GM10847 (cell line): ENCODE measurements around the gene SYNPO2.

ENCODE experiments used
- POLR2A ChIP-seq: IDR thresholded peaks from 2 replicates; pipeline ENCODE4 v1.6.1; 2011; ENCODE audit not compliant: insufficient read length; ENCODE audit errors: extremely low read depth

The SYNPO2 gene

DNA sequence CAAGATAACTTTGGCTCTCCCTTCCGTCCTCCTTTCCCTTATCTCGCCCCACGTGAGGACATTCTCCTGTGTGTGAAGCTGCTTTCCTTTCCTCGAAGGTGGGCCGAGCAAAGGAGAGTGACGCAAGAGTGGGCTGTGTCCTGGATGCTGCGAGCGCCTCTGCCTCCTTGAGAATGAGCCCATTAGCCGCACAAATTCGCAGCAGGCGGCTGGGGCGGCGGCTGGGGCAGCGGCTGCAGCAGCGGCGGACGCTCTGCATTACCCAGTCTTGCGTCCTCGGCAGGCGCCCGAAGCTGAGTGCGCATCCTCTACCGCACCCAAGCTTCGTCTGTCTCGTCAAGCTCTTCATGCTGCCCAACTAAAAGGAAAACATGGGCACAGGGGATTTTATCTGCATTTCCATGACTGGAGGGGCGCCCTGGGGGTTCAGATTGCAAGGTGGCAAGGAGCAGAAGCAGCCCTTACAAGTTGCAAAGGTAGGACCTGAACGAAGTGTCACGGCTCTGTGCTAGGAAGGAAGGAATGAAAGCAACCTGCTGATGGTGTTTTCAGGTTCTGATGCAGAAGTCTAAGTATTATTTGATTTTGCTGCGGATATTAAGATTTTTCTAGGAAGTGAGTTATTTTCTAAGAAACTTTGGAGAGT, at the start of gene SYNPO2:
TSS of gene SYNPO2 (plus strand) at position 189 of the 646 bp plus-strand sequence. CDS start at position 372, 183 bp downstream.
- no peak for TF ChIP-seq POLR2A

- TF ChIP-seq POLR2A, result no peak
These were observed 49.3 kb upstream of the SYNPO2 start for GRCh38 chr4:118839221-118839927.

GRCh38 chr4:118842055-118842454, 46.6 kb upstream of the SYNPO2 start:
- TF ChIP-seq POLR2A, result no peak

GRCh38 chr4:118843237-118843636, 45.4 kb upstream of the SYNPO2 start:
- TF ChIP-seq POLR2A, result no peak

DNA sequence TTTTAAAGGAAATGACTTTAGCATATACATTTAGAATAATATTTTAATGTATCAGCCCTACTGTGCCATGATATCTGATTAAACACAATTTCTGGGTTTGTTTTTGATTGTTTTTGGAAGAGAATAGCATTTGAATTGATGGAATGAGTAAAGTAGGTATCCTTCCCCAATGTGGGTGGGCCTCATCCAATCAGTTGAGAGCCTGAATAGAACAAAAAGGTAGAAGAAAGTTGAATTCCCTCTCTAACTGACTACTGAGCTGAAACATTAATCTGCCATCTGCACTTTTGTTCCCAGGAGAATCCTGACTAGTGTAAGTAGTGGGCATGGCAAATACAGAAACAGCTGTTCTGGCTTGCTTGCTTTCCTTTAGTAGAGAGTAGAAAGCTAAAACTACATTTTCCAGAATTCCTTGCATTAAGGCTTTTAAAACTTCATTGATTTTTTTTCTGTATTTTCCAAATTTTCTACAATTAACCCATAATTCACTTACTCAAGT, 43.1 kb upstream of the SYNPO2 start:
- no peak for TF ChIP-seq POLR2A

GRCh38 chr4:118846979-118847378, 41.7 kb upstream of the SYNPO2 start:
- TF ChIP-seq POLR2A, result no peak

GRCh38 chr4:118848242-118848641, 40.4 kb upstream of the SYNPO2 start:
- no peak for TF ChIP-seq POLR2A

DNA sequence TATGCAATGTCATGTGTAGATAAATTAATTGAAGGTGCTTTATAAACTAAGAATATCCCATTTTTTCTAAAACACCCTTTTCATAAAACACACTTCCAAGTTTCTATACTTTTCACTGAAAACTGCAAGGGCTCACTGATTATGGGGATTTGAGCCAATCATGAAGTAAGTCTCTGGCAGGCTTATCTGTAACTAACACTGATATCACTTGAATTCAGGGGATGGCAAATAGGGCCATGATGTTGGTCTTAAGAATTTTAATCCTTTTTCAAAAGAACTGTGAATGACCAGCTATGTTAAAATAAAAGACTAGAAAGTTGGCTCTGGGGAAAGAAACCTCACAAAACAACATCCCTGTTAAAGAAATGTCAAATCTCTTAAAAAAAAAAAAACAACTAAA, 39.8 kb upstream of the SYNPO2 start:
- no peak for TF ChIP-seq POLR2A

GRCh38 chr4:118849867-118850487, 38.7 kb upstream of the SYNPO2 start:
- no peak for TF ChIP-seq POLR2A

DNA sequence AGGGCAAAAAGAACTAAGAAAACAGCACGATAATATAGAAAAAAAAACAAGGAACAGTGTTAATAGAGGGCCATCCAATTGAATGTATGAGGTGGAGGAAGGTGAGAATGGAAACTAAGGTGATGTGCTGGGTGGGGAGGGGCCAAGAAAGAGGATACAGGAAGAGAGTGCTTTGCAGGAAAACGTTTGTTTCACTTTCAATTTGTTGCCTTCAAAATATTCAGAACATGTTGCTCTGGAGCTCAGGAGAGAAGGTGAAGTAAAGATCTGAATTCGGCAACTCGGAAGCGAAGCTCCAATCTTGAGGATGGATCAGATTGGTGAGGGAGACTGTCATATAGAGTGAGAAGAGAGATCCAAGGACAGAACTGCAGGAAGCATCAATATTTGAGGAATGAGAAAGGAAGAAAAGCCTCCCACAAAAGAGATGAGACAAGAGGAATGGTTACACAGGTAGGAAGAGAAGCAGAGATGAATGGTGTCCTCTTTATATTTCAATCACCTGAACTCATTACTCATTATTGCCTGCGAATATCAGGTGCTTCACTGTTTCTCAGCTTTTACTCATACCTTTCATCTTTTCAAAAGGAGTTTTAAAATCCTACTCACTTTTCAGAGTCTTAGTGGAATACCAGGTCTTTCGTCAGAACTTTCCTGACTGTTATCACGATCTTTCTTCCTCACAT, 38.0 kb upstream of the SYNPO2 start:
- TF ChIP-seq POLR2A, result no peak

GRCh38 chr4:118857760-118858159, 30.9 kb upstream of the SYNPO2 start:
- TF ChIP-seq POLR2A, result no peak

DNA sequence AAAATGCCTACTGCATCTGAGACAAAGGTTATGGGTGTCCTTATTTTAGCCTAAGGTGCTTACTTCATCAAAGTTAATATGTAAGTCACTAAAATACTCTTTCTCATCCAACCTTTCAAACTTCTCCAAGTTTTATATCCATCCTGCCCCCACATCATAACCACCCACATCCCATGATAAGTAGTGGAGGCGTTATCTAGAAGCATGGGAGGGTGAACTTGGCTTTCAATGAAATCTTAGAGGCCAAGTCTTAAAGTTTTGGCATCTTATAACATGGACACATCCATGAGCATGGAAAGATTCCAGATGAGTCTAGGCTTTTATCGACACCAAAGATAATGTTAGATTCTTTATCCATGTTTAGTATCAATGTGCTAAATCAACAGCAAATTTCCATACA, 29.9 kb upstream of the SYNPO2 start:
- TF ChIP-seq POLR2A, result no peak

DNA sequence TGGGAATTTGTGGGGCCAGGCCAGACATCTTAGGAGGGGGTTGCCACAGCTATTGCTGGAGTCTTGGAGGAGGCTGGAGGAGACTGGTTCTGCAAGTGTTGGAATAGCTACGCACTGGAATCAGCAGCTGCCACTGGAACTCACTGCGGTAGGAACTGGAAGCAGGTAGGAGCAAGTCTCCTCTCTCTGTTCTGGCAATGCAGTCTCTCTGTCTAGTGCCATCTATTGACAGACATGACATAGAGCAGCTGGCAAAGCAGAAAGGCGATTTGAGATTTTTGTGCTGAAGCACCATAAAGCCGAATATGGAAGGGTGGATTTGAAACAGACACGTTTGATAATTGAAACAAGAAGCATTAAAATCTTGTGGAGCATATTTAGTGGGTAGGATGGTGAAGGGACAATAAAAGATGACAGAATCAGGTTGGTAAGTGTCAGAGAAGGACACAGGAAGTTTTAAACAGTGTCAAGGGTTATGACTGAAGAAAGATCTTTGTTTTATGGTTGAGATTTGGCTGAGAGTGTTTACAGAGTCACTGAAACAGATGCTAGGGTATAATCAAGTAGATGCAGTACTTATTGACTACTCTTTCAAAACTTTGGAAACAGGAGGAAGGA, 23.5 kb upstream of the SYNPO2 start:
- TF ChIP-seq POLR2A, result no peak

DNA sequence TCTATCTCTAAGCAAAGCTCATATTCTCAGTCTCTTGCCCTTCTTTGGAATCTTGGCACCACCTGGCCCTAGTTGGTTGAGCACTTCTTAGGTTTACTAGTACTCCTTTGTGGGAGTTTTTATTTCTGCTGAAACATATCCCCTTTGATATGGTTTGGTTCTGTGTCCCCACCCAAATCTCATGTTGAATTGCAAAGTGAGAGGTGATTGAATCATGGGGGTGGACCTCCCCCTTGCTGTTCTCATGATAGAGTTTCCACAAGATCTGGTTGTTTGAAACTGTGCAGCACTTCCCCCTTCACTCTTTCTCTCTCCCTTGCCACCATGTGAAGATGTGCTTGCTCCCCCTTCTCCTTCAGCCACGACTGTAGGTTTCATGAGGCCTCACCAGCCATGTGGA, 22.2 kb upstream of the SYNPO2 start:
- no peak for TF ChIP-seq POLR2A
